H1 (cell line): ENCODE measurements around the gene TOMM40L. TPM values are rescaled to one million over a fixed set of nuclear protein-coding genes. Genes with fewer than 3 reads are reported as not detected.

Experiments
- CTCF ChIA-PET: fragments of 300-600 bp; sonication (Branson Sonifier 250); formaldehyde crosslinking; loops from one replicate; lab custom pipeline; 2021; ENCODE audit not compliant: partially characterized antibody; lab: Charles Lee
- POLR2A ChIA-PET: fragments of 300-600 bp; sonication (Branson Sonifier 250); formaldehyde crosslinking; loops from one replicate; lab custom pipeline; 2021; ENCODE audit warnings: inconsistent platforms; ENCODE audit not compliant: partially characterized antibody; lab: Charles Lee
- DNase-seq, 2 experiments: peaks; one replicate each; pipeline versions ENCODE4 v3.0.0 to v3.0.0-alpha.2; 2010 to 2022; ENCODE audit warnings: low spot score in 2 of 2, low read depth in 1 of 2, mixed read lengths in 1 of 2
- FAIRE-seq: peaks from 2 replicates; lab custom pipeline; 2011; peaks lifted over from hg19 to GRCh38; lab: Jason Lieb, UNC
- H2AFZ ChIP-seq: 2 replicates; pipeline ENCODE4 v1.8.1; 2012; ENCODE audit warnings: low read length, inconsistent platforms
- H2AK5ac ChIP-seq: 2 replicates; pipeline ENCODE4 v1.6.1; 2013; ENCODE audit warnings: low read depth, low read length
- H2BK120ac ChIP-seq: replicated peaks from 2 replicates; pipeline ENCODE3; 2013; ENCODE audit warnings: low read depth, low read length, inconsistent platforms
- H2BK12ac ChIP-seq: 2 replicates; pipeline ENCODE4 v1.6.1; 2013; ENCODE audit warnings: low read depth, low read length
- H2BK15ac ChIP-seq: 2 replicates; pipeline ENCODE4 v1.6.1; 2013; ENCODE audit warnings: low read length
- H2BK20ac ChIP-seq: 2 replicates; pipeline ENCODE4 v1.6.1; 2013; ENCODE audit warnings: low read length
- H2BK5ac ChIP-seq: 2 replicates; pipeline ENCODE4 v1.6.1; 2013; ENCODE audit warnings: low read depth, low read length
- H3K14ac ChIP-seq: 2 replicates; pipeline ENCODE4 v1.6.1; 2013; ENCODE audit warnings: inconsistent platforms; ENCODE audit not compliant: insufficient read length
- H3K18ac ChIP-seq: 2 replicates; pipeline ENCODE4 v1.6.1; 2013; ENCODE audit warnings: low read length; ENCODE audit errors: extremely low read depth
- H3K23ac ChIP-seq: 2 replicates; pipeline ENCODE4 v1.6.1; 2013; ENCODE audit warnings: inconsistent platforms; ENCODE audit not compliant: insufficient read length
- H3K23me2 ChIP-seq: 2 replicates; pipeline ENCODE4 v1.6.1; 2013; ENCODE audit warnings: low read depth, low read length
- H3K27ac ChIP-seq: 2 replicates; pipeline ENCODE4 v1.6.1; 2011; ENCODE audit warnings: low read depth, low read length, inconsistent platforms
- H3K27me3 ChIP-seq, 4 experiments: replicated peaks in 1 of 4; 1 replicate in 1 of 4; 2 replicates in 3 of 4; pipeline versions ENCODE4 v1.6.1 to v1.8.1; 2011 to 2013; ENCODE audit warnings: low read length in 3 of 4, mild to moderate bottlenecking in 3 of 4, inconsistent platforms in 2 of 4, mixed read lengths in 2 of 4, moderate library complexity in 1 of 4; ENCODE audit not compliant: control insufficient read depth in 3 of 4, insufficient read depth in 3 of 4; ENCODE audit errors: extremely low read depth in 1 of 4
- H3K36me3 ChIP-seq, 4 experiments: 2 replicates each; pipeline versions ENCODE4 v1.6.1 to v1.8.1; 2011 to 2013; ENCODE audit warnings: mild to moderate bottlenecking in 4 of 4, low read length in 3 of 4, moderate library complexity in 2 of 4, control low read depth in 1 of 4, inconsistent platforms in 1 of 4; ENCODE audit not compliant: insufficient read depth in 4 of 4, control insufficient read depth in 2 of 4
- H3K4ac ChIP-seq: replicated peaks from 2 replicates; pipeline ENCODE3; 2013; ENCODE audit warnings: low read length, low read depth, mixed read lengths, inconsistent platforms; ENCODE audit not compliant: insufficient read length
- H3K4me1 ChIP-seq, 4 experiments: replicated peaks in 1 of 4; 1 replicate in 1 of 4; 2 replicates in 3 of 4; pipeline versions ENCODE4 v1.6.1 to v1.8.1; 2011 to 2013; ENCODE audit warnings: low read length in 3 of 4, inconsistent platforms in 2 of 4, mixed read lengths in 1 of 4; ENCODE audit not compliant: insufficient read depth in 4 of 4, control insufficient read depth in 3 of 4
- H3K4me2 ChIP-seq, 2 experiments: 2 replicates each; pipeline versions ENCODE4 v1.6.1 to v1.8.1; 2011 to 2013; ENCODE audit warnings: low read depth in 2 of 2, low read length in 2 of 2, control low read depth in 1 of 2, inconsistent platforms in 1 of 2, mild to moderate bottlenecking in 1 of 2; ENCODE audit not compliant: insufficient read depth in 1 of 2
- H3K4me3 ChIP-seq, 4 experiments: fragments of 200-600, 300-600 bp in 1 of 4; sonication (generic), shearing (Covaris generic), sonication (Bioruptor Twin) in 1 of 4; 2 replicates each; pipeline versions ENCODE4 v1.5.1 to v1.8.1; 2011 to 2016; ENCODE audit warnings: low read length in 4 of 4, low read depth in 3 of 4, control low read depth in 2 of 4, inconsistent platforms in 2 of 4, mild to moderate bottlenecking in 2 of 4, mixed read lengths in 1 of 4, moderate library complexity in 1 of 4; ENCODE audit not compliant: insufficient read depth in 2 of 4; ENCODE audit errors: extremely low read depth in 1 of 4
- H3K56ac ChIP-seq: replicated peaks from 2 replicates; pipeline ENCODE3; 2013; ENCODE audit warnings: low read depth, mild to moderate bottlenecking, mixed read lengths, low read length, inconsistent platforms; ENCODE audit not compliant: insufficient read length
- H3K79me1 ChIP-seq: 2 replicates; pipeline ENCODE4 v1.6.1; 2013; ENCODE audit warnings: low read depth, low read length, control low read depth
- H3K79me2 ChIP-seq, 2 experiments: 2 replicates each; pipeline versions ENCODE4 v1.6.1 to v1.8.1; 2012 to 2013; ENCODE audit warnings: low read length in 2 of 2, mild to moderate bottlenecking in 2 of 2, inconsistent platforms in 1 of 2; ENCODE audit not compliant: insufficient read depth in 2 of 2, control insufficient read depth in 1 of 2
- H3K9ac ChIP-seq, 4 experiments: replicated peaks in 1 of 4; 1 replicate in 1 of 4; 2 replicates in 3 of 4; pipeline versions ENCODE4 v1.6.1 to v1.8.1; 2011 to 2013; ENCODE audit warnings: low read depth in 3 of 4, low read length in 3 of 4, control low read depth in 2 of 4, mild to moderate bottlenecking in 2 of 4, moderate library complexity in 2 of 4, inconsistent platforms in 1 of 4; ENCODE audit errors: extremely low read depth in 1 of 4
- H3K9me3 ChIP-seq, 2 experiments: 2 replicates each; pipeline versions ENCODE4 v1.6.1 to v1.8.1; 2012 to 2013; ENCODE audit warnings: mild to moderate bottlenecking in 2 of 2, moderate library complexity in 2 of 2, control low read depth in 1 of 2, inconsistent platforms in 1 of 2, low read depth in 1 of 2, low read length in 1 of 2, mixed read lengths in 1 of 2; ENCODE audit not compliant: insufficient read depth in 2 of 2
- H4K20me1 ChIP-seq, 2 experiments: replicated peaks in 1 of 2; 2 replicates each; pipeline versions ENCODE3 to v1.8.1; 2011 to 2013; ENCODE audit warnings: inconsistent platforms in 2 of 2, low read length in 2 of 2, mild to moderate bottlenecking in 1 of 2; ENCODE audit not compliant: insufficient read depth in 2 of 2, control insufficient read depth in 1 of 2
- H4K5ac ChIP-seq: 2 replicates; pipeline ENCODE4 v1.6.1; 2013; ENCODE audit warnings: low read length, low read depth, mixed read lengths, inconsistent platforms; ENCODE audit not compliant: insufficient read length
- H4K8ac ChIP-seq: 2 replicates; pipeline ENCODE4 v1.8.0; 2013; ENCODE audit warnings: mild to moderate bottlenecking, moderate library complexity, low read length, inconsistent platforms; ENCODE audit not compliant: insufficient read depth; ENCODE audit errors: extremely low read depth
- H4K91ac ChIP-seq: replicated peaks from 2 replicates; pipeline ENCODE3; 2013; ENCODE audit warnings: low read length, mixed read lengths, inconsistent platforms; ENCODE audit not compliant: insufficient read length
- CEBPB ChIP-seq: IDR thresholded peaks from 2 replicates; pipeline ENCODE4 v1.6.1; 2012; ENCODE audit warnings: low read depth, low read length
- CREB1 ChIP-seq: IDR thresholded peaks from 2 replicates; pipeline ENCODE4 v1.6.1; 2012; ENCODE audit warnings: inconsistent platforms
- HDAC6 ChIP-seq: IDR thresholded peaks from one replicate; pipeline ENCODE4 v1.7.1; 2012; ENCODE audit warnings: low read depth, mild to moderate bottlenecking, inconsistent platforms, low read length, moderate library complexity
- NRF1 ChIP-seq: IDR thresholded peaks from 2 replicates; pipeline ENCODE4 v1.6.1; 2011; ENCODE audit warnings: mild to moderate bottlenecking, low read depth, low read length, improper control_type of control experiment
- POU5F1 ChIP-seq: IDR thresholded peaks from 2 replicates; pipeline ENCODE4 v1.6.1; 2011; ENCODE audit warnings: low read depth, mild to moderate bottlenecking, low read length, moderate library complexity
- RXRA ChIP-seq: IDR thresholded peaks from 2 replicates; pipeline ENCODE4 v1.6.1; 2011; ENCODE audit warnings: low read depth, mild to moderate bottlenecking, low read length, moderate library complexity; ENCODE audit not compliant: insufficient read depth
- WGBS, 2 experiments: shearing (Covaris generic) in 1 of 2; methylation state at CpG; one replicate each; pipeline versions ENCODE4 v1.1.6 to v1.1.7; 2013 to 2015; ENCODE audit warnings: low lambda C conversion rate in 2 of 2, mixed read lengths in 2 of 2, inconsistent platforms in 1 of 2, low coverage in 1 of 2, missing lambda C conversion rate in 1 of 2; ENCODE audit not compliant: insufficient replicate concordance in 2 of 2, insufficient coverage in 1 of 2, insufficient read length in 1 of 2; ENCODE audit errors: extremely low coverage in 1 of 2, missing lambda C conversion rate in 1 of 2; 5-methylcytosine and 5-hydroxymethylcytosine counted together
- polyA plus RNA-seq, 7 experiments: library from polyadenylated mRNA; depleted of rRNA in 3 of 7; stranded (reverse) in 5 of 7; unstranded in 2 of 7; fragments of >200 nt in 5 of 7; fragments of 200-250 nt in 2 of 7; gene quantifications; 1 replicate in 5 of 7; 2 replicates in 1 of 7; 4 replicates in 1 of 7; pipeline versions ENCODE4 v1.2.1 to v1.2.3, GENCODE V29; 2011 to 2013; ENCODE audit warnings: missing spikeins in 2 of 7, mixed read lengths in 2 of 7
- total RNA-seq: library from RNA; stranded (reverse); fragmentation: NEBNext Ultra II Directional; extraction: Animal tissue kit (Norgen Biotek cat#: 25700); gene quantifications from 2 replicates; pipeline ENCODE4 v1.2.1, GENCODE V29; 2021
- TF ChIP-seq, protein P1 (sequence below): IDR thresholded peaks from 2 replicates; pipeline ENCODE4 v1.6.1; 2011; ENCODE audit warnings: low read depth, mild to moderate bottlenecking, low read length; ENCODE audit not compliant: insufficient read depth
- TF ChIP-seq, protein P2 (sequence below): IDR thresholded peaks from 2 replicates; pipeline ENCODE4 v1.6.1; 2012; ENCODE audit warnings: inconsistent platforms
- TF ChIP-seq, protein P3 (sequence below), 3 experiments: IDR thresholded peaks; 1 replicate in 2 of 3; 2 replicates in 1 of 3; pipeline versions ENCODE4 v1.5.1 to v1.6.1; 2011; ENCODE audit warnings: low read length in 3 of 3, mild to moderate bottlenecking in 3 of 3, inconsistent platforms in 2 of 3, low read depth in 1 of 3, moderate library complexity in 1 of 3; ENCODE audit not compliant: insufficient read depth in 1 of 3; ENCODE audit errors: control extremely low read depth in 1 of 3

TOMM40L gene
- total and polyA plus RNA-seq, 2 of the 8 experiments (the other 6 are each of a cell fraction or from before 2014, with no cell fraction given) = 11.4 to 15.0 TPM

DNA sequence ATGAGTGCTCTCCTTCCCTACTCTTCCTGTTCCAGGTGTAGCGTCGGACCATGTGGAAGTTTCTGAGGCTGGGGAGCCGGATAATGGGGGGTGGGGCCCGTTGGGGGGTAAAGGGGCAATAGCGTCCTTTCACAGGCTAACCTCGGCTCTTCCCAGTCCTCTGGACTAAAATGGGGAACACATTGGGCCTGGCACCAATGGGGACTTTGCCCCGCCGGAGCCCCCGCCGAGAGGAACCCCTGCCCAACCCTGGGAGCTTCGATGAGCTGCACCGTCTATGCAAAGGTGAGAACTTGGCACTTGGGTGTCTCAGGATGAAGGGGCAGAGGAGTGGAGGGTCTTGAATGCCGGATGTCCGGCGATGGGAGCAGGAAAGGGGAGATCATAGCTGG is 456 bp downstream of the TOMM40L start:
- Histone ChIP-seq H3K27me3 (0 out of 7 replicates have a peak, but pooled peaks cover 0 to 2% (median 0%) of the 10 kb centered on the region in 4 experiments), H3K56ac (no peak overlapping the region), H3K79me1 (no peaks in the 10 kb centered on the region), H3K9me3 (no peaks in the 10 kb centered on the region), H3K9ac (peak overlapping the region in 3 of 4 experiments; percentile 4 to 84 (median 41); a peak in 4 of 7 replicates), H3K23me2 (peaks cover 8% of the 10 kb centered on the region), H3K4me3 (peak overlapping the region; percentile 75 to 93 (median 83)), H3K4me2 (peak overlapping the region; percentile 87 to 94), H3K4me1 (peaks cover 2 to 6% (median 4%) of the 10 kb centered on the region in 4 experiments), H4K91ac (peak overlapping the region; percentile 13), H3K36me3 (peaks cover 0 to 10% (median 8%) of the 10 kb centered on the region in 4 experiments; a peak in 5 of 8 replicates), H3K79me2 (no peaks in the 10 kb centered on the region), H3K14ac (no peak overlapping the region), H4K5ac (peak overlapping the region; percentile 23), H3K4ac (peak overlapping the region; percentile 10), H2BK20ac (no peak overlapping the region), H2BK15ac (peak overlapping the region; percentile 95; the same call in 1 of the 2 replicates), H2AFZ (peak overlapping the region; percentile 83; the same call in 1 of the 2 replicates), H2BK120ac (no peak overlapping the region), H2BK12ac (peak overlapping the region; percentile 60; the same call in 1 of the 2 replicates), H3K23ac (no peak overlapping the region), H3K27ac (no peak overlapping the region), H3K18ac (peak overlapping the region; percentile 87; the same call in 1 of the 2 replicates), H2BK5ac (peak overlapping the region; percentile 66; the same call in 1 of the 2 replicates), H4K8ac (peak overlapping the region; percentile 40; the same call in 1 of the 2 replicates), H4K20me1 (no peaks in the 10 kb centered on the region), H2AK5ac (no peak overlapping the region)
- POLR2A ChIA-PET = interaction anchor here (0.8 to 2.2 kb wide), 11 partner anchors 9 to 154 kb away, joined by 3 to 26 read pairs (median 4); partner anchors contain the start of genes NDUFS2 and PCP4L1
- 13% methylated on average over 14 of the region's 15 CpGs; no CpG with 5 or more reads in 1 of the 2 experiments for WGBS, 2 experiments
- CTCF ChIA-PET = interaction anchor here (0.7 to 23.7 kb wide), 27 partner anchors 9 to 201 kb away, joined by 3 to 427 read pairs (median 10); partner anchors contain the start of genes ADAMTS4, FCER1G, NDUFS2 and NR1I3
- FAIRE-seq = no peak
- DNase-seq = no peak
- TF ChIP-seq NRF1 (no peak), POU5F1 (no peak), CREB1 (no peak), HDAC6 (no peak), RXRA (no peak), CEBPB (no peak)
- TF ChIP-seq, protein P1, sequence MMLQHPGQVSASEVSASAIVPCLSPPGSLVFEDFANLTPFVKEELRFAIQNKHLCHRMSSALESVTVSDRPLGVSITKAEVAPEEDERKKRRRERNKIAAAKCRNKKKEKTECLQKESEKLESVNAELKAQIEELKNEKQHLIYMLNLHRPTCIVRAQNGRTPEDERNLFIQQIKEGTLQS = no peak
- TF ChIP-seq, protein P2, sequence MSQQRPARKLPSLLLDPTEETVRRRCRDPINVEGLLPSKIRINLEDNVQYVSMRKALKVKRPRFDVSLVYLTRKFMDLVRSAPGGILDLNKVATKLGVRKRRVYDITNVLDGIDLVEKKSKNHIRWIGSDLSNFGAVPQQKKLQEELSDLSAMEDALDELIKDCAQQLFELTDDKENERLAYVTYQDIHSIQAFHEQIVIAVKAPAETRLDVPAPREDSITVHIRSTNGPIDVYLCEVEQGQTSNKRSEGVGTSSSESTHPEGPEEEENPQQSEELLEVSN = no peak
- TF ChIP-seq, protein P3, sequence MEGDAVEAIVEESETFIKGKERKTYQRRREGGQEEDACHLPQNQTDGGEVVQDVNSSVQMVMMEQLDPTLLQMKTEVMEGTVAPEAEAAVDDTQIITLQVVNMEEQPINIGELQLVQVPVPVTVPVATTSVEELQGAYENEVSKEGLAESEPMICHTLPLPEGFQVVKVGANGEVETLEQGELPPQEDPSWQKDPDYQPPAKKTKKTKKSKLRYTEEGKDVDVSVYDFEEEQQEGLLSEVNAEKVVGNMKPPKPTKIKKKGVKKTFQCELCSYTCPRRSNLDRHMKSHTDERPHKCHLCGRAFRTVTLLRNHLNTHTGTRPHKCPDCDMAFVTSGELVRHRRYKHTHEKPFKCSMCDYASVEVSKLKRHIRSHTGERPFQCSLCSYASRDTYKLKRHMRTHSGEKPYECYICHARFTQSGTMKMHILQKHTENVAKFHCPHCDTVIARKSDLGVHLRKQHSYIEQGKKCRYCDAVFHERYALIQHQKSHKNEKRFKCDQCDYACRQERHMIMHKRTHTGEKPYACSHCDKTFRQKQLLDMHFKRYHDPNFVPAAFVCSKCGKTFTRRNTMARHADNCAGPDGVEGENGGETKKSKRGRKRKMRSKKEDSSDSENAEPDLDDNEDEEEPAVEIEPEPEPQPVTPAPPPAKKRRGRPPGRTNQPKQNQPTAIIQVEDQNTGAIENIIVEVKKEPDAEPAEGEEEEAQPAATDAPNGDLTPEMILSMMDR (IDR thresholded peaks at IDR 0.05; ENCODE audit: control extremely low read depth in 1 of 3, insufficient read depth in 1 of 3, low read depth in 1 of 3, low read length in 3 of 3) = no peak
